Cerebellar nuclear complex (tissue), 1 donor: ENCODE measurements around the gene BMP8A.
"Not testable (repeated sequence)": the region's sequence is repeated elsewhere in the genome, so short reads cannot be mapped to it uniquely, and the experiment has no call there.

Source experiments
- DNase-seq, 2 experiments: peaks; one replicate each; lab custom pipeline; 2025; lab: John Stamatoyannopoulos, UW

The BMP8A gene

DNA sequence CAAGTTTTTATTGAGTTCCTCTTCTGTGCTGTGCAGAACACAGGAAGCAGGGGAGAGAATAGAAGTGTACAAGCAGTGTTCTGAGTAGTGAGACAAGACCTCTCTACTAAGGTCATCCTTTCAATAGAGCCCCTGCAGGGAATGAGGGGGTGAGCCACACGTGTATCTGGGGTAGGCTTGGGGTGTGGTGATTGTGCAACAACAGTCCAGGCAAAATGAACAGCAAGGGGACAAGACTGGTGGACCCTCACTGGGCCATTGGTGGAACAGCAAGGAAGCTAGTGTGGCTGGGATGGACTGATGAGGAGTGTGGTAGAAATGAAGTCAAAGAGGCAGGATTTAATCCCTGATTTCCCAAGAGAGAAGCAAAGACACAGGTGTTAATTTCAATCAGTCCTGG, 8.2 kb upstream of the BMP8A start:
- DNase-seq, result no peak

DNA sequence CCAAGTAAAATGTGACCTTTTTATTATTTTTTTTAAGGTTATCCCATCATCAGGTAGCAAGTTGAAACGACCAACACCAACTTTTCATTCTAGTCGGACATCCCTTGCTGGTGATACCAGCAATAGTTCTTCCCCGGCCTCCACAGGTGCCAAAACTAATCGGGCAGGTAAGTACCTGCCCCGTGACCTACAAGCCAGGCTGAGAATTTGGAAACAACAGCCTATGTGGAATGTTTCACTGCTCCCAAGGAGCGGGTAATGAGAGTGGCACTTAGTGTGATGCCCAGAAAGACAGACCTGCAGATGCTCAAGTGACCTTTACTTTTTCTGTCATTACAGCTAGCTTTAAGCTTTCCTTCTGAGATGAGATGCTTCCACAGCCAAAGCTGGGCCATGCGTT, 6.9 kb upstream of the BMP8A start:
- DNase-seq, result no peak

DNA sequence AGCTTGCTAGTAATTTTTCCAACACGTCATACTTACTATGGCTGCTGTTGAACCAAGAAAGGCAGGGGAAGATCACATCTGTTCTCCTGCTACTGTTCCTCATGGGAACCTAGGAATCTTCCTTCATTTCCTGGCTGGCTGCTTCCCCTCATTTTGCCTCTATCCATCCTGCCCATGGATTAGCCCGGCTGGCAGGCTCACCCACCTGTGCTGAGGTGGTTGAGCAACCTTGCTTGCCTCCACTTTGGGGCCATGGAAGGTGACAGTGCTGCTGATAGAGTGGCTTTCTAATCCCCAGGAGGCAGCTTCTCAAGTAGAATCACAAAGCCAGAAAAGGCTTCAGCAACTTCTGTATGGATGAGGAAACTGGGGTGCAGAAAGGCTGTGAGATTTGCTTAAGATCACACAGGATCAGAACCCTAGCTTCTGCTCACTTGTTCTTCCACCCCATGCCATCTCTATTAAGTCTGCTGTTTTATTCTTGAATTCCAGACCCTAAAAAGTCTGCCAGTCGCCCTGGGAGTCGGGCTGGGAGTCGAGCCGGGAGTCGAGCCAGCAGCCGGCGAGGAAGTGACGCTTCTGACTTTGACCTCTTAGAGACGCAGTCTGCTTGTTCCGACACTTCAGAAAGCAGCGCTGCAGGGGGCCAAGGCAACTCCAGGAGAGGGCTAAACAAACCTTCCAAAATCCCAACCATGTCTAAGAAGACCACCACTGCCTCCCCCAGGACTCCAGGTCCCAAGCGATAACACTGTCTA, 6.2 kb upstream of the BMP8A start:
- DNase-seq, result no peak

DNA sequence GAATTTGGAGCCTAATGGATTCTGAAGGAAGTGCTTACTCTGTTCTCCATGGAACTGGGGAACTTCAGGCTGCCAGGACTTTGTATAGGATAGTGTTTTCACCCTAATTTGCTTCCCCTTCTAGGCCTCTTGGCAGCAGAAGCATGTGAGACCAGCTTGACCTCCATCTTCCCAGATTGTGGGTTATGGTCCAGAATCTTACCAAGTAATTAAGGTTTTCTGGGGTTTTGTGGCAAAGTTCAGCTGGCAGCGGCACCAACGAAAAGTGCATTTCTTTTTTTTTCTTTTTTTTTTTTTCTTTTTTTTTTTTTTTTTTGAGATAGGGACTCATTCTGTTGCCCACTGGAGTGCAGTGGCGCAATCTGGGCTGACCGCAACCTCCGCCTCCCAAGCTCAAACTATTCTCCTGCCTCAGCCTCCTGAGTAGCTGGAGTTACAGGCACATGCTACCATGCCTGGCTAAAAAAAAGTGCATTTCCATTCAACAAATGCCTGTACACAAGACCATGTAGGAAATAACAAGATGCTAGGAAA, 3.4 kb upstream of the BMP8A start:
- no peak for DNase-seq

DNA sequence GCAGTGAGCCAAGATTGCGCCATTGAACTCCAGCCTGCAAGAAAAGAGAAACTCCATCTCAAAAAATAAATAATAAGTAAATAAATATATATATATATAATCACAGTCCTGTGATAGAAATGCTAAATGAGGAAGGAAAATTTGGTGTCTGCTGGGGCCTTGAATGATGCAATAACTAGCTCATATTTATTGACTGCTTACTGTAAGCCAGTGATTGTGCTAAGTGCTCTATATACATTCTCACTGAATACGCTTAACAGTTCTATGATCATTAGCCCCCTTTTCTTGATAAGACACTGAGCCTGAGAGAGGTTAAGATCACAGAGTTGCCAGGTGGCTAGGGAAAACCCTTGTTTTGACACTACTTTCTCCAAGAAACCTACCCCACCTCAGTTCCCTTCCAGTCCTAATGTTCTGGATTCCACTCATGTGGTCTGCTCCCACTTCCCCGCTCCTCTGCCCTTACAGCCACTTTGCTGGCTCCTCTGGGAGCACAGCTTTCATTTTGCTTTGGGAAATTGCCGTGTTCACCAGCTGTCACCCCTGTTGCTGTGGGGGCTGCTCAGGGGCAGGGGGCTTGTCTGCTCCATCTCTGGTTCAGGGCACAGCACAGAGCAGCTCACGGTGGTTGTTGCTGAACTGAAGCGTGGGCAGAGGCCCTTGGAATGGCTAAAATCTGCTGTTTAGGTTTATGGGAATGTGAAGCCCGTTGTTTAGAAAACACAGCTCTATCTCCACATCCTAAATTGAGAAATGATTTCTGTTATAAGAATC, 2.5 kb upstream of the BMP8A start:
- no peak for DNase-seq

DNA sequence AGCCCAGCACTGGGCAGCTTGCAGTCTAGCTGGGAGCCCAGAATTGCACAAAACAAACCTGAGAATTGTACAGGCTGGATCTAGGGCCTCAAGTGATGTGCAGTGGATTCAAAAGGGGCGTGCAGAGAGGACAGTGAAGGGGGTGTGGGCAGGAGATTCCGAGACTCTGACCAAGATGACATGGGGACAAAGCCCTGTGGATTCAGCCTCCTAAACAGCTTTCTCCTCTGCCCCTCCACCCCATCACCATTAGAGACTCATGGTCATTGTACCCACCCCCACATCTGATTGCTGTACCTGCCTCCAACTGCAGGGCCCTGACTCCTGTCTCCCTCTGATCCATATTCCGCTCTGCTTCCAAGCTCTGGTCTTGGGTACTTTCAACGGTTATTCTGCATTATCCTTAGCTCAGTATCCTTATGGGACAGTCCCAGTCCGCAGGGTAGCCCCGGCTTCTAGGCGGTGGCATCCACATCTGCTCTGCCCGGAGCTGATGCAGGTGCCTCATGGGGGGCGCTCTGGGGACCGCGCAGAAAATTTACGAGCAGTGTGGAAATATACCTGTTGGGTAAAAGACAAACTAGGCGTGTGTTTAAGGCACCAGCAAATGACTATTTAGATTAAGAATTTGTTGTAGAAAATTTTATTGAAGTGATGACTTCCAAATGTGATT, 1.7 kb upstream of the BMP8A start:
- no peak for DNase-seq

DNA sequence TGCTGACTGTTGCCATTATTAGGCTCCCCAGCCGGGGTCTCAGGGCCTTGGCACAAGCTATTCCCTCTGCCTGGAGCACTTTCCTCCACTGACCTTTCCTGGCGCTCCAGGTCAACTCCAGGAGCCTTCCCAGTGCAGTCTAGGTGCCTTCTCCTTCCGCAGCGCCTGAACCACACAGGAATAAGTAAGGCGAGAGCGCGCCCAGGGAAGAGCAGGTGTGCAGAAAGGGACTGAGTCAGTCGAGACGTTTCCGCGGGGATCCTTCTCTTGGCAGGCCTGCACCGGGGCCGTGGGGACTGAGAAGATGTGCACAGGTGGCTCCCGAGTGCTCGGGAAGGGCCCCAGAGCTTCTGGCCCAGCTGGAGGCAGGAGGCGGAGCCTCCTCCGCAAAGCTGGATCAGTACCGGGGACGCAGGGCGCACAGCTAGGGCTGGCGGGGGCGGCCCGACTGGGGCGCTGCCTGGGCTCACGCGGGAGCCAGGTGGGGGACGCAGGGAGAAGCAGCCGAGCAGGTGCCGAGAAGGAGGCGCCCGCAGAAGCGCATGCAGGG, 765 bp upstream of the BMP8A start:
- DNase-seq, result no peak

DNA sequence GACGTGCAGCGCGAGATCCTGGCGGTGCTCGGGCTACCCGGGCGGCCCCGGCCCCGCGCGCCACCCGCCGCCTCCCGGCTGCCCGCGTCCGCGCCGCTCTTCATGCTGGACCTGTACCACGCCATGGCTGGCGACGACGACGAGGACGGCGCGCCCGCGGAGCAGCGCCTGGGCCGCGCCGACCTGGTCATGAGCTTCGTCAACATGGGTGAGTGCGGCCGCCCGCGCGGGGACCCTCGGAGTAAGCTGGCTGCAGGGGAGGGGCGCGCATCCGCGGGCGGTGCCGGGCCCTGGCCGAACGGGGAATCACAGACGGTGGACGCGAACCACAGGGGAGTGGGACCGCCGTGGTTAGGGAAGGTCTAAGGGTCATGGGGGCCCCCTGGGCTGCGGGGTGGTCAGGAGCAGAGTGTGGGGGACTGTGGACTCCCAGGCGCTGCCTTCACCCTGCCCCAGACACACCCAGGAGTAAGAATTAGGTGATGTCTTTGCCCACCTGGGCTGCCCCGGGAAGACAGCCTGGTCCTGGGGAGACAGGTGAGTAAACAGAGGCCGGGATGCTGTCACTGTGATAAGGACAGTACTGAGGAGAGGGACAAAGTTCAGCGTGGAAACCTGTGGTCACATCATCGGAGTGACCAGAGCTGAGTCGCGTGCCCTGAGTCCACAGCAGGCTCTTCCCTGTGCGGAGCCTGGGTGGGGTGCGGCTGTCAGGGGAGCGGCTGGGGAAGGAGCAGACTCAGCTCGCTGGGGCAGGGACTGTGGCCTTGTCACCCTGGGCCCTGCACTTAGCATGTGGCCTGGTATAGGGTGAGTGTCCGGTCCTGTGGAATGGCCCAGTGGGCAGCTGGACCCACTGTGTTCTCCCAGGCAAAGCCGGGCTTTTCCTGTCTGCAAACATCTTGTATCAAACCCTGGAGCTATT, 944 bp downstream of the BMP8A start:
- not testable (repeated sequence) for DNase-seq

DNA sequence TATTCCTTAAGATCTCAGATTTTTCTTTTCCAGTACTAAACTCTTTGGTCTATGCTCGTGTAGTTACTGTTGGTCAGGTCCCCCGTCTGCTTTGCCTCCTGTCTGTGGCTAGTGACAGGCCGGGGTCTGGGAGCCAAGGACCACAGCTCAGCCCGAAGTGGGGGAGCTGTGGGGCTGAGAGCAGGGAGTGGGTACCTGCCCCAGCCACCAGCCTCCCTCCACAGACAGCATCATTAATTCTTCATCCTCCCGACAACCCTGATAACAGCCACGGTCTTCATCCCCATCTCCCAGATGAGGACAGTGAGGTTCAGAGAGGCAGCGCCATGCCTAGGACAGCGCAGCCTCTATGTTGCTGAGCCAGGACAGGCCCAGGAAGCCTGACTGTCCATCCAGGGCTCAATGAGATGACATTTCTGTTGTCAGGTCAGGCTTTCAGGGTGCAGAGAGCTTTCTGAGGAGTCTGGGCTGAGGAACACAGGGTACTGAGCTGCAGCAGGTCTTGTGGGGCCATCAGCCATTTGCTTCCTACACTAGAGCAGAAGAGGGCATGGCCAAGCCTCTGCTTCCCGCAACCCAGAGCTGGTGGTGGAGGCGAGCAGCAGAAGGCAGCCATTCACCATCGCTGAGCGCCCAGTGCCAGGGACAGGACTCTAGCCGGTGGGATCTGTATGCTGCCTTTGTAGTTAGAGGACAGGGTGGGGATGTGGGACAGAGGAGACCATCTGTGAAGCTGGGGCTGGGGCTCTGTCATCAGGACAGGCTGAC, 1.8 kb downstream of the BMP8A start:
- not testable (repeated sequence) for DNase-seq

DNA sequence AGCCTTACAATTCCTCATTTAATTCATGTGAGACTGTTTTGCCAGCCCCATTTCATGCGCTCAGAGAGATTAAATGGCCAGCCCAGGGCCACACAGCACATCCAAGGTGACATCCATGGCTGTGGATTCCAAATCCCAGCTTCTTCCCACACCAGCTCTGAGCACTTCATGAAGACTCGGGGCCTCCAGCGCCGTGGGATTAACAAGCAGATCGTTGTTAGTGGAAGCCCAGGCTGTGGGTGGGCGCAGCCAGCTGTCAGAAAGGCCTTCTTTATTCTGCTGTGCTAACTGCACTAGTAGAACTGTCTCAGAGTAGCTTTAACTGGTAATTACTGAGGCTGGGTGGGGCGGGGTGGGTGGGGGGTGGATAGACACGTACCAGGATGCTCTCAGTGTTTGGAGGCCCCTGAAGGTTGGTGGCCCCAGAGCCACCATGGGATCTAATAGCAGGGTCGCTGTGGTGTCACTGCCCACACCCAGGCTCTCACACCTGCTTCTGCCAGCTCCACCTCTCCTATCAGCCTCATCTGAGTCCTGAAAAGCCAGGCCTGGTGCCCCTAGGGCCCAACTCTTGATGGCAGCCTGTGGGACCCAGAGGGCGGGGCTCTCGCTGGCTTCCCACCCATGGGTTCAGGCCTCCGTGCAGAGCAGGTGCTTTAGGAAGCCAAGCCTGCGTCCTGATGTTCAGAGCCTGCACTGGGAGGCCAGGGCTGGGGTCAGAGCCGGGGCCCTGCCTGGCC, 3.4 kb downstream of the BMP8A start:
- no peak for DNase-seq

DNA sequence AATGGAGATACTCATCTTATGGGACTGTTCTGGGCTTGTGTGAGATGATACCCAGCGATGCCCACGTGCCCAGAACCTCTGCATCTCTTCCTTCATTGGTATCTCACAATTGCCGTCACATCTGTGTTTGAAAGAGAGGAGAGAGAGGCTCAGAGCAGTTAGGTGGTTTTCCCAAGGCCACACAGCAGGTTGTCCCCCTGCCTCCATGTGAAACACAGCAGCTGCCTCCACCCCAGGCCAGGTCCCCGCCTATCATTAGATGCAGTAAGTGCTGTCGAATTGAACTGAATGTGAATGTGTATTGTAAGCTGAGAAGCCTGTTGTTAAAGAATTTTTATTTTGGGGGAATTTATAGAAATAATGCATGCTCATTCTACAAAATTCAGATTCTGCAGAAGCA, 5.1 kb downstream of the BMP8A start:
- DNase-seq, result not testable (repeated sequence)

DNA sequence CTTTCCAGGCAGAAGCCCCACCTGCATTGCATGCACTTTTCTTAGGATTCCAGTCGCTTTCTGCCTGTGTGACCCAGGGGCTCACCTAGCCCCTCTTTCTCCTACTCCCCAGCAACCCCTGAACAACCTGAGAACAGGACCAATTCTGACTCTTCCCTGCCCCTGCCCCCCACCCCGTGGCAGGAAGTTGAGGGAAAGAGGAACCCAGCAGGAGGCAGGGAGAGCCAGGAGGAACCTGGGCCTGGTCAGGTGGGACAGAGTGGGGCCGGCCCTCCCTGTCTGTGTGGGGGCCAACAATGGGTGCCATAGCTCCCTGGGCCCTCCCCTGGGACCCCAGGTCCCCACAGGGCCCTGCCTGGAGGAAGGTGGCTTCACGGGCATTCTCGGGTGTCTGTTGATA, 6.1 kb downstream of the BMP8A start:
- DNase-seq, result no peak

DNA sequence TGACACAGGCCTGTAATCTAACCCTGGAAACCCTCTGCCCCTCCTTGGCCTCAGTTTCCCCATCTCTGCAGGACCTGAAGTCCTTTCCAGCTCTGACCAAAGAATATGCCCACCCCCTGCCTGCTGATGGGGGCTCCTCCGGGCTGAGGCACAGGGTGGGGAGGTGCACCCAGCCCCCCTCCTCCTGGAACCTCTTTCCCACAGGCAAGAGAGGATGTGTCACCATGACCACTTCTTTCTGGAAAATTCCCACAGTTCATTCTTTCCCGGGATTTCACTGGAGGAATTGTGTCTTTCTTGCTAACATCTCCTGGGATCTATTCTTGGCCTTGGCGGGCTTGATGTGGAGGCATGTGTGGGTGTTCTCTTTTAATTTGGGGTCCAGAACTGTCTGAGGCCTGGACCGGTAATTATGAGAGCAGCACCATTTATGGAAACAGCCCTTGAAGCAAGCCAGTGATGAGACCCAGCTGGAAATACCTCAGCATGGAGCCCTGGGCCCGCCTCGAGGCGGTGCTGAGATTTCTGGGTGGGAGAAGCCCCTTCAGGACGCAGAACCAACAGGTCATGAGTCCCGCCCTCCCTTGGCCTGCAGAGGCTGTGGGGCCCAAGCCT, 6.8 kb downstream of the BMP8A start:
- not testable (repeated sequence) for DNase-seq

DNA sequence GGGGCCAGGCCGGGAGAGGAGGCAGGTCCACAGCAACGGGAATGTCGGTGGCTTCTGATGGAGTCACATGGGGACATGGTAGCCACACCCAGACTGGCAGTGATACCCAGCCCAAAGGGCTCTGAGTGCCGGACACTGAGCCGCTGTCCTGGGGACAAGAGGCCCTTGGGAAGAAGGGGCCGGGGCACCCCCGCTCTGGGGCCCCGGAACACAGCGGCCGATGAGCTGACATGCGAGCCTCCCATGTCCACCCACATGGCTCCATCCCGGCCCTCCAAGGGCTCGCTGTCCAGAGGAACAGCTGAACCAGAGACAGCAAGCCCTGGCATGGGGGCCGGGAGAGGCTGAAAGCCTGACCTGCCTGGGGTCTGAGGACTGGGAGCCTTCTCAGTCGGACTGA, 7.4 kb downstream of the BMP8A start:
- not testable (repeated sequence) for DNase-seq

DNA sequence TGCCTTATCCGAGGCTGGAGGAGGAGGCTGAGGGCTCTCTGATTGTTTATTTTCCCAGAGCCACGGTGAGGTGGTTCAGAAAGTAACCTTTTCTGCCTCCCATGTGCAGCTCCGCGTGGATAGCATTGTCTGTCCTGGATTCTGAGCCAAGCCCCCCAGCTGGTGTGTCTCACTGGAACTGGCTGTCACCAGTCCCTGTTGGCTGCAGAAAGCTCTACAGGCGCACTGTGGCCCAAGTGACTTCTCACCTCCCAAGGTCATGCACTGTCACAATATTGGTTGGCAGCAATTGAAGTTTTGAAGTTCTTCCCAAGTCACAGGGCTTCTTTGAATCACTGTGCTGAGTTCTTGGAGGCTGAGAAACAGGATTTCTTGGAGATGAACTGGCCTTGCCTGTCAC, 8.2 kb downstream of the BMP8A start:
- DNase-seq, result no peak

DNA sequence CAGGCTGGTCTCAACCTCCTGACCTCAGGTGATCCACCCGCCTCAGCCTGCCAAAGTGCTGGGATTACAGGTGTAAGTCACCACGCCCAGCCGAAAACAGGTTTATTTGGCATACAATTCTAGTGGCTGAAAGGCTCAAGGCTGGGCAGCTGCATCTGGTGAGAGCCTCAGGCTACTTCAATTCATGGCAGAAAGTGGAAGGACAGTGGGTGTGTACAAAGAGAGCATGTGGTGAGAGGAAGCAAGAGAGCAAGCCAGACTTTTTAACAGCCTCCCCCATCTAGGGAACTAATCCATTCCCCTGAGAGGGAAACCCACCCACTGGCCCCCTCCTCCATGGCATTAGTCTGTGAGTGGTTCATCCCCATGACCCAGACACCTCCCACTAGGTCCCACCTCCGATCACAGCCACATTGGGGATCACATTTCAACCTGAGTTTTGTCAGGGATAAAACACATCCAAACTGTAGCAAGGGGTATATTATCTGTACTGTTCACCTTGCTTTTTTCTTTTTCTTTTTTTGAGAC, 9.5 kb downstream of the BMP8A start:
- DNase-seq, result no peak

DNA sequence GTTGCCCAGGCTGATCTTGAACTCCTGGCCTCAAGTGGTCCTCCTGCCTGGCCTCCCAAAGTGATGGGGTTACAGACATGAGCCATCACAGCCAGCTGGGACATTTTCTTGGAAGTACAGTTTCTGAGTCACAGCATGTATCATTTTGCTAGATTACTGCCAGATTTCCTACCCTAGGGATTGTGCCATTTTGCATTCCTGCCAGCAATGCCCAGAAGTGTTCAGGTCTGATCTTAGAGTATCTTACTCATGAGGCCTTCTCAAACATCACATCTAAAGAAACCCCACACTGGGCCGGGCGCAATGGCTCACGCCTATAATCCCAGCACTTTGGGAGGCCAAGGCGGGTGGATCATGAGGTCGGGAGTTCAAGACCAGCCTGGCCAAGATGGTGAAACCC, 10.2 kb downstream of the BMP8A start:
- no peak for DNase-seq

DNA sequence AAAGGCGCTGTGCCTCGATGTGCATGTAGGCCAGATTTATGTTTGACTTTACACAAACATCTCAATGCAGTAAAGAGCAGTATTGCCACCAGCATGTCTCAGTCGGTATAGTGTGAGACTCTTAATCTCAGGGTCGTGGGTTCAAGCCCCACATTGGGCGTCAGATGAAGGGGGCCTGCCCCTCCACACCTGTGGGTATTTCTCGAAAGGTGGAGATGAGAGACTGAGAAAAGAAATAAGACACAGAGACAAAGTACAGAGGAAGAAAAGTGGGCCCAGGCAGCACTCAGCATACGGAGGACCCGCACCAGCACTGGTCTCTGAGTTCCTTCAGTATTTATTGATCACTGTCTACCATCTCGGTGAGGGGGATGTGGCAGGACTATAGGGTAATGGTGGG, 13.0 kb downstream of the BMP8A start:
- not testable (repeated sequence) for DNase-seq

DNA sequence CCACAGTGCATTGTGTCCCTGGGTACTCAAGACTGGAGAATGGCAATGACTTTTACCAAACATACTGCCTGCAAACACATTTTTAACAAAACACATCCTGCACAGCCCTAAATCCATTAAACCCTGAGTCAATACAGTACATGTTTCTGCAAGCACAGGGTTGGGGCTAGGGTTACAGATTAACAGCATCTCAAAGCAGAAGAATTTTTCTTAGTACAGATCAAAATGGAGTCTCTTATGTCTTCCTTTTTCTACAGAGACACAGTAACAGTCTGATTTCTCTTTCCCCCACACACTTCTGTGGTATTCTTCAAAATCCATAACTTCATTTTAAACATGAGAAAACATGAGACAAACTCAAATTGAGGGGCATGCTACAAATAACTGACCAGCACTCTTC, 13.9 kb downstream of the BMP8A start:
- DNase-seq, result no peak
